Stimulated activated CD4-positive, alpha-beta T cell treated with anti-CD3 and anti-CD28 coated beads, Interleukin-4, amount 100 ng/mL, for 1 hour (primary cell): ENCODE data around the gene PARVB.

Experiments used
- DNase-seq: peaks from one replicate; pipeline ENCODE4 v3.0.0-alpha.2; 2020

Gene PARVB

GRCh38 chr22:44187652-44188230 is 163.6 kb downstream of the PARVB start:
- no peak for DNase-seq

GRCh38 chr22:44188316-44188715 is 164.2 kb downstream of the PARVB start:
- DNase-seq, result no peak

DNA sequence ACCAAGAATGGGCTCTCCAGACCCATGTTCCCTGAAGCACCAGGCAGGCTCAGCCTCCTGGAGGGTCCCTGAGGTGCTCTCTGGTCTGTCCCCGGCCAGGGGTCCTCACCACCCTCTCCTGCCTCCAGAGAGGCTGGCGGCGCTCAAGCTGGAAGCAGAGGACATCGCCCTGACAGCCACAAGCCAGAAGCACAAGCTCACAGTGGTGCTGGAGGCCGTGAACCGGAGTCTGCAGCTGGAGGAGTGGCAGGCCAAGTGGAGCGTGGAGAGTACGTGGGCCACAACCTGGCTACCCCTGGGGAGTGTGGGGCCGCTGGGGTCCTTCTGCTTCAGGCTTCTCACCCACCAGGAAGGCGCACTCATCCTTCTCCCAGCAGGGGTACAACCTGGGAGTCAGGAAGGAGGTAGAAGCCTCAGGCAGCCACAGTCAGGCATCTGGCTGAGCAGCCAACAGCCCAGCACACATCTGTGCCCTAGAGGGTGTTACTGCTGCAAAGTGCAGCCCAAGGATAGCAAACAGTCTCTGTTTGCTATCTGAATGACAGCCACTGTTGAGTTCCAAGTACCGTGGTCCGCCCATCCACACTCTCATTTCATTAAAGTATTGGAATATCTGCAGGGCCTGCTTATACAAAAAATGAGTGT is 165.0 kb downstream of the PARVB start:
- DNase-seq, result no peak

DNA sequence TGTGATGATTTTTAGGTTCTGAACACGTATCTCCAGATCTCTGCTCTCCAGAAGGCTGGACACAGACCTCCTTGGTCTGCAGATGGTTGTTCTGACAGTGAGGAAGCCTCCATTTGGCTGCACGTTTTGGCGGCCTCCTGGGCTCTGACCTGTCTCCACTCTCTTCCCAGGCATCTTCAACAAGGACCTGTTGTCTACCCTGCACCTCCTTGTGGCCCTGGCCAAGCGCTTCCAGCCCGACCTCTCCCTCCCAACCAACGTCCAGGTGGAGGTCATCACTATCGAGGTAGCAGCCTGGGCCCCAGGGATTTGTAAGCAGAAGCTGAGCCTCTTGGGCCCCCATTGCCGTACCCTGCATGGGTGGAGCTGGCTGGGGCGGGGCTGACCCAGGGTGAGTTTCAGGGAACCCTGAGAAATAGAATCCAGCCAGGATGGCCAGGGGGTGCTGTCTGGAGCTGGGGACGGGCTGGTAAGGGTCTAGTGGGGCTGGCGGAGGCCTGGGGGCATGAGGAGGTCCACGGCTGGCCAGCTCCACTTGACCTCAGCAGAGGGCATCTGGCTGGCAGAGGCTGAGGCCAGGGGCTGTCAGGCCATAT is 166.4 kb downstream of the PARVB start:
- no peak for DNase-seq

DNA sequence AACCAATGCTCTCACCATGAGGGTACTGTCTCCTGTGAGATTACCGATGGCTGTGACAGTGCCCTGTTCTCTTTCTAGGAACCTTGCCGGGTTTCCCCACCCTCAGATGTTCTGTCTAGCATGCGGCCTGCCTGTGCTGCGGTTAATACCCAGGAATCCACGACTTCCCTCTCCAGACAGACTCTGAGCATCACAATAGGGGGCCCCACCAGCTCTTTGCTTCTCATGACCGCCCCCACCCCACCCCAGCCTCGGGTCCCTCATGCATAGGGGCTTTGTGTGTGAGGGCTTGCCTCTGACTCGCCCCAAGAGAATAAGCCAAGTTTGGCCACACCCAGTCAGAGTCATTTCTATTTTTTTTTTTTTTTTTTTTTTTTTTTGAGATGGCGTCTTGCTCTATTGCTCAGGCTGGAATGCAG is 166.9 kb downstream of the PARVB start:
- peak; percentile 36 for DNase-seq

DNA sequence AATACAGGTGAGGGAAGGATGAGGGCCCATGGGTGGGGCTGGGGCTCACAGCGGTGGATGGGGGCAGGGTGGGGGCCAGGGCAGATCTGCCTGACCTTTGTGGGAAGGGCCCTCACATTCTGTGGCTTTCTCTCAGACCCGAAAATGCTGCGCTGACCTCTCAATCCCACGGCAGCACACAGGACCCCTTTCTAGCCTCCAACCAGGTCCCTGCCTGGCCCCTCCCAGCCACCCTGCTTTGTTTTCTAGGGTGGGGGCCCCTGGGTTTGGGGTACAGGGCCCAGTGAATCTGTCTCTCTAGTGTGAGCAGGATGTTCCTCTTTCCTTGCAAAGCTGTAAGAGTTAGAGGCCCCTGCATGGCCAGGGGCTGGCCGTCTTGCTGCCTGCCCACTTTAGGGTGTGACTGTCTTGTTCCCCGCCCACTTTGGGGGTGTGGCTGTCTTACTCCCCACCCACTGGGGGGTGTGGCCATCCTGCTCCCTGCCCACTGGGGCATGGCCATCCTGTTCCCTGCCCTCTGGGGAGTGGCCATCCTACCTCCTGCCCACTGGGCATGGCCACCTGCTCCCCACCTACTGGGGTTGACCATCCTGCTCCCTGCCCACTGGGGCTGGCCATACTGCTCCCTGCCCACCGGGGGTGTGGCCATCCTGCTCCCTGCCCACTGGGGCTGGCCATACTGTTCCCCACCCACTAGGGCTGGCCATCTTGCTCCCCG is 168.2 kb downstream of the PARVB start:
- peak; percentile 33 for DNase-seq

DNA sequence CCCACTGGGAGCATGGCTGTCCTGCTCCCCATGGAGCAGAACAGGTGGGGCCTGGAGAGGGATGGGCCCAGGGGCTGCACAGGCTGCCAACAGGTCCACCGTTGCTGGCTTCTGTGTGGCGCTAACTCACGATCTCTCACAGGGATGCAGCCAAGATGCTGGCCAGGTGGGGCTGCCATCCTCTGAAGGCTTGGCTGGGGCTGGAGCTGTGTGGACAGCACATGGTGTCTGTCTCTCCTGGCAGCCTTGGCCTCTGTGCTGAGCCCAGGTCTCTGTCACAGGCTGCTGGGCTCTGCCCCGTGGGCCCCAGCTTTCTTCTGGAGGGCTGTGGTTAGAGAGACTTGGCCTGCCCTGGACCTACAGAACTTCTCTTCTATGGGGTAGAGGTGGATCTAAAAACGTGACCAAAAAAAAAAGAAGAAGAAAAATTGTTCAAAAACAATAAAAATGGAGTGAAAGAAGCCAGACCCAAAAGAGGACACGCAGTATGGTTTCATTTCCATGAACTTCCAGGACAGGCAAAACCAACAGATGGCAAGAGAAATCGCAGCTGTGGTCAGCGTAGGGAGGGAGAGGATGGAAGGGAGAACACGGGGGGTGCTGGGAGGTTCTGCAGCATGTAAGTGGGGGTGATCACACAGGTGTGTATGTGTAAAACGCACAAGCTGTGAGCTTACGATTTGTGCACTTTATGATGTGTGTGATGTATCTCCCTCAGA is 168.9 kb downstream of the PARVB start:
- DNase-seq, result no peak

- DNase-seq, result no peak
These were observed 169.4 kb downstream of the PARVB start for GRCh38 chr22:44193535-44193891.

- no peak for DNase-seq
These were observed 170.5 kb downstream of the PARVB start for GRCh38 chr22:44194569-44194968.

DNA sequence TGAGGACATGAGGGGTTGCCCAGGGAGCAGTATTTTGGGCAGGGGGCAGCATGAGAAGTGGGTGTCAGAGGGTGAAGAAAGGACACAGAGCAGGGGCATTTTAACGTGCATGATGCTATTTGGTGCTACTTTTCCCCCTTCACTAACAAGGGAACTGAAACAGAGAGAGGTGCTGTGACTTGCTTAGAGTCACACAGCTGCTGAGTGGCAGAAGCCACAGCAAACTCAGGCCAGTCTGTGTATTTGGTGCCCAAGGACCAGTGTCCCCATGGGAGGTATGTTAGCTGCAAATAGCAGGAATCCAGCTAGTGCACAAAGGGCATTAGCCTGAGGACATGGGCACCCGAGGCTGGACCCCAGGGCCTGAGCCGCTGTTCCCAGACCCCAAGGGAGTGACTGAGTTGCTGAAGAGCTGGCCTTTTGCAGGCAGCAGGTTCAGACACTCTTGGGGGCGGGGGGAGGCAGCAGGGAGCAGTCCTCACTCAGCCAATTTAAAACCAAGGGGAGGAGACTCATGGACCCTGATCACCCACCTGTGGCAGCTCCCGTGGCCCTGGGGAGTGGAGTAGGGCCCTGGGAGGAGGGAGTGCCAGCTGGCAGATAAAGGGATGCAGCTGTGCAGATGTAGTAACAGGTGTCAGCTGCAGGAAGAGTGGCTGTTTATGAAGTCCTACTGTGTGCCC is 171.2 kb downstream of the PARVB start:
- DNase-seq, result no peak

GRCh38 chr22:44196241-44196640 is 172.1 kb downstream of the PARVB start:
- DNase-seq, result no peak

GRCh38 chr22:44196731-44197131 is 172.6 kb downstream of the PARVB start:
- no peak for DNase-seq

GRCh38 chr22:44197271-44197670 is 173.2 kb downstream of the PARVB start:
- DNase-seq, result no peak

DNA sequence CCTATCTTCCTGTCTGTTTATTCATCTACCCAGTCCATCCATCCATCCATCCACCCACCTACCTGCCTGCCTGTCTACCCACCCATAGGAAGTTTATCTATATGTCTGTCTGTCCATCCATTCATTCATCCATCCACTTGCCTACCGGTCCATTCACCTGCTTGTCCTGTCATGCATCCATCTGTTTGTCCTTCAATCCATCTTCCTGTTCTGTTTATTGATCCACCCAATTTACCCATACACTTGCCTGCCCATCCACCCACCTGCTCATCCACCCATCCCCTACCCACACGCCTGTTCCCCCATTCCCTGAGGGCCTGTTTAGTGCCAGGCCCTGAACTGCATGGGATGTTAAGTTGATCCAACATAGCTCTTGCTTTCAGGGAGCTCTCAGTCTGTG is 175.1 kb downstream of the PARVB start:
- no peak for DNase-seq

- no peak for DNase-seq
These were observed 175.8 kb downstream of the PARVB start for GRCh38 chr22:44199866-44200265.

GRCh38 chr22:44200451-44200850 is 176.3 kb downstream of the PARVB start:
- DNase-seq, result no peak

DNA sequence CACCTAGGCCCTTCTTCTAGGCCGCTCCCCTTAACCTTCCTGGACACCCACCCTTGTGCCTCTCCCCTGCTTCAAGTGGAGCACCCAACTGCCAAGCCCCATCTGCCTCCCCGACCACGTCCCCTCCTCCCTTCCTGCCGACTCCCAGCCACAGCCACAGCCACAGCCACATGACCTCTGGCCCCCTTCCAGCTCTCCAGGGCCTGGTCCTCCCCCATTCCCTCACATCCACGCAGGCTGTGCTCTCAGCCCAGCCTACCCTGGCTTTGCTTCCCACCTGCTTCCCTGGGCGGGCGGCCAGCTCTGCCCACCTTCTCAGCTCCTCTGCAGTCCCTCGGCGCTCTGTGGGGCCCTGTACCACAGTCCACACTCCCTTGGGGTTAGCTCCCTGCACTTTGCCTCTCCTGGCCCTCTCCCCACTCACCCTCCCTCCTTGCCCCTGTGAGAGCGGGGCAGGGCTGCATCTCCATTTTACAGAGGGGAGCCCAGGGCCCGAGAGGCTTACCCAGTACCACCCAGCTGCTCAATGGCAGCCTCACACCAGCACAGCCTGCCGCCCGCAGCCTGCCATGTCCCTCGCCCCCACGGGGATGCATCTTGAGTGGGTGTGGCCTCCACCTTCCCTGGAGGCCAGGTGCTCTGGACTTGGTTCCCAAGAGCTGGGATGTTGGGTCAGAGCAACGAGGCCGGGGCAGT is 176.9 kb downstream of the PARVB start:
- no peak for DNase-seq

DNA sequence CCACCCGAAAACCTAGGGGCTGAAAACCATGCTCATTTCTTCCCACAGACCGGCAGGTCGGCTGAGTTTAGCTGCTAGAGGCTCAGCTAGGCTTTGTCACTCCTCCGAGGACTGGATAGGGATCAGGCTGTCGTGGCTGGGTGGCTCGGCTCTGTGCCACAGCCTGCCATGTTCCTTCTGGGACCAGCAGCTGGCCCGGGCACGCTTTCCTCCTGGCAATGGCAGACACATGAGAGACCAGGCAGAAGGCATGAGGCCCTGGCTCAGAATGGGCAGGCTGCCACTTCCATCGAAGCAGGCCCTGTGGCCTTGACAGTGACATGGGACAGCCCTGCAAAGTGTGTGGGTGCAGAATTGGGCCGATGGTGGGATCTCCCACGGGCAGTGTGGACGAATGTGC is 177.6 kb downstream of the PARVB start:
- DNase-seq, result no peak

DNA sequence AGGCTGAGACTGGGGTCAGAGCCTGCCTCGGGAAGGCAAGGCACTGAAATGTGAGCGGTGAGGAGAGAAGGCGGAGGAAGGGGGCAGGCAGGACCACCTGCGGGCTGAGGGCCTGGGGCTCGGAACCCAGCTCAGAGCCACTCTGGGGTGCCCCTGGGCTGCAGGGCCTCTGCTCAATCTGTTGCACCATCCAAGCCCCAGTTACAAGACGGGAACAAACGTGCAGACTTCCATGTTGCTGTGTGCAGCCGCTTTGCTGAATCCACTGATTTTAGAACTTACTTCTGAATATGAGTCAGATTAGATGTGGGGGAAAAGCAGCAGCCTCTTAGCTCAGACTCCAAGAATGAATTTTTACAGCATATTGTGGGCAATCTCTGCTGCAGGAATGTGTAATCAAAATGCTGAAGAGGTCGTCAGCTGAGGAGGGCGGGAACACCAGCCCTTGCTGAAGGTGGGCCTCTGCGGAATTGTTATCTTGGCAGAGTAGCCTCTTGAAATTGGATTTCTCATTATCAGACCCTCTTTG is 178.2 kb downstream of the PARVB start:
- no peak for DNase-seq

- DNase-seq, result no peak
These were observed 179.1 kb downstream of the PARVB start for GRCh38 chr22:44203203-44203602.

DNA sequence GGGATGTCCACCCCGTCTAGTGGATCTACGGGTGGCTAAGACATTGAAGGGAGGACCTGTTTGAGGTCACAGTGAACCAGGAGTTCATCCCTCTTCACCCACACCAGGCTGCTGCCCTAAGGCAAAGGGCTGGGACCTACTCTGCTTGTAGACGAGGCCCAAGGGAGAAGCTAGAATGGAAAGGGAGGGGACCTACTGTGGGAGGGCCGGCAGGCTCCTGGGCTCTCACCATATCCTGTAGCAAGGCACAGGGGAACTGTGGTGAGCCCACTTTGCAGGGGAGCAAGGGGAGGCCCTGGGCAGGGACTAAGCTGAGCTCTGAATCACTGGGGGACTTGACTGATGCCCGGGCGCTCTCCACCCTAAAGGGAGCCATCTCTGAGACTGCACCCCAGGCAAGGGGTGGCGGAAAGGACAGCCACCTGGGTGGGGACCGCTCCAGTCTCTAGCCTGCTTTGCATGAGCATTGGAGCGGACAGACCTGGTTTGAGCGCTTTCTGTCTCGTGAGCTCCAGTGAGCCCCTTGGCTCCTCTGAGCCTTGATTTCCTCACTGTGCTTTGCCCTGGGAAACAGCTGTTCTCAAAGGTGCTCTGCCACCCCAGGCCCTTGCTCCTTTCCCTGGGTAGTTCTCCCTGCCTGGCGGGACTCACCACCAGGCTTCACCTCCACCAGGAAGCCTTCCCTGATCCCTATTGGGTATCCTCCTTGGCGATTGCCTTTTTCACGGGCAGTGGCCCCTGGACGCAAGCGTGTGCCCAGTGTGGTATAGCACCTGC is 180.8 kb downstream of the PARVB start:
- DNase-seq, result no peak
